ENCODE results near the gene NOC4L.

- TF ChIP-seq CTCF (optimal IDR thresholded peaks at IDR 0.05 in 1 of 3, IDR thresholded peaks at IDR 0.05 in 1 of 3, conservative IDR thresholded peaks at IDR 0.05 in 1 of 3; ENCODE audit: extremely low read depth in 1 of 3, insufficient read depth in 2 of 3, low read length in 3 of 3) (no peak), EZH2 (IDR thresholded peaks at IDR 0.05; ENCODE audit: low read length) (no peak)
Observed at GRCh38 chr12:132189378-132190011, 45.2 kb downstream of the NOC4L start.

All from keratinocyte (primary cell).